ENCODE data around the gene CIZ1. TPM values are rescaled to one million over a fixed set of nuclear protein-coding genes. Genes with fewer than 3 reads are reported as not detected.

Gene CIZ1
- total RNA-seq, 1 donor from 2014 or later: 164 TPM

GRCh38 chr9:128163027-128163515, 28.3 kb downstream of the CIZ1 start:
- no peak overlapping the region for H3K4me3 Mint-ChIP-seq (ENCODE audit: low read depth)
- H3K36me3 Mint-ChIP-seq (ENCODE audit: insufficient read depth): peaks cover 14% of the 10 kb centered on the region
- no peak overlapping the region for H3K27ac Mint-ChIP-seq
- H3K27me3 Mint-ChIP-seq: no peaks in the 10 kb centered on the region
- H3K9me3 Mint-ChIP-seq (ENCODE audit: low read depth): no peaks in the 10 kb centered on the region
- no peak for DNase-seq (ENCODE audit: low spot score, unreplicated experiment)
- H3K4me1 Mint-ChIP-seq (ENCODE audit: low read depth): peaks cover 4% of the 10 kb centered on the region
- TF ChIP-seq, protein P1, sequence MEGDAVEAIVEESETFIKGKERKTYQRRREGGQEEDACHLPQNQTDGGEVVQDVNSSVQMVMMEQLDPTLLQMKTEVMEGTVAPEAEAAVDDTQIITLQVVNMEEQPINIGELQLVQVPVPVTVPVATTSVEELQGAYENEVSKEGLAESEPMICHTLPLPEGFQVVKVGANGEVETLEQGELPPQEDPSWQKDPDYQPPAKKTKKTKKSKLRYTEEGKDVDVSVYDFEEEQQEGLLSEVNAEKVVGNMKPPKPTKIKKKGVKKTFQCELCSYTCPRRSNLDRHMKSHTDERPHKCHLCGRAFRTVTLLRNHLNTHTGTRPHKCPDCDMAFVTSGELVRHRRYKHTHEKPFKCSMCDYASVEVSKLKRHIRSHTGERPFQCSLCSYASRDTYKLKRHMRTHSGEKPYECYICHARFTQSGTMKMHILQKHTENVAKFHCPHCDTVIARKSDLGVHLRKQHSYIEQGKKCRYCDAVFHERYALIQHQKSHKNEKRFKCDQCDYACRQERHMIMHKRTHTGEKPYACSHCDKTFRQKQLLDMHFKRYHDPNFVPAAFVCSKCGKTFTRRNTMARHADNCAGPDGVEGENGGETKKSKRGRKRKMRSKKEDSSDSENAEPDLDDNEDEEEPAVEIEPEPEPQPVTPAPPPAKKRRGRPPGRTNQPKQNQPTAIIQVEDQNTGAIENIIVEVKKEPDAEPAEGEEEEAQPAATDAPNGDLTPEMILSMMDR (IDR thresholded peaks at IDR 0.05; ENCODE audit: unreplicated experiment): no peak

DNA sequence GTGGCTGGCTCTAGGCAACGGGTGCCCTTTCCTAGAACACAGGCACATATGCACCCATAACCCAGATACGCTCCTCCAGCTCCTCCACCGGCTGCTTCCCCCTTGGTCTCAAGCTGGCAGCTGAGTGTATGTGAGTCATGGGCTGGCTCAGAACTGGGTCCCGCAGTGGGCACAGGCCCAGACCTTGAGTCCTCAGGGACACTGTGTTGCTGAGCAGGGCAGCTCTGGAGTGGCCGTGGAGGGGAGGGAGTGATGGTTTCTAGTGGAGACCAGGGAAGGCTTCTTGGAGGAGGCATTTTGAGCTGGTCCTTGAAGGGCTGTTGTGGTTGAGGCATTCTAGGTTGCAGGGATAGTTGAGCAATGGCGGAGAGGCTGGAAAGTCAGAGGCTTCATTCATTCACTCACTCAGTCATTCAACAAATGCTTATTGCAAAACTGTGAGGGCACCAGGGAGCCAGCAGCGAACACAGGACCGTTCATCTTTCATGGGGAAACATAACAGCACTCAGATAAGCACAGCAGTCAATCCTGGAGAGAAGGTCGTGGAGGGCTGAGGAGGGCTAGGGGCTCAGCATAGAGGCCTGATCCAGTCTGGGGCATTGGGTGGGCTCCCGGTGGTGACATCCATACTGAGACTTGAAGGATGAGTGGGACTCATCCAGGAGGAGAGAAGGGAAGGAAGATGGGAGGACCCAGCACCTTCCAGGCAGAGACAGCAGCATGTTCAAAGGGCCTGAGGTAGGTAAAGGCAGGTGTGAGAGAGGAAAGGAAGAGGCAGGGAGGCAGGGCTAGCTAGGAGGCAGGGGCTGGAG, 29.0 kb downstream of the CIZ1 start:
- Mint-ChIP-seq H3K9me3 (ENCODE audit: low read depth) (no peaks in the 10 kb centered on the region), H3K4me1 (ENCODE audit: low read depth) (peaks cover 4% of the 10 kb centered on the region), H3K27me3 (no peaks in the 10 kb centered on the region), H3K27ac (peak overlapping the region; percentile 26), H3K36me3 (ENCODE audit: insufficient read depth) (peaks cover 14% of the 10 kb centered on the region), H3K4me3 (ENCODE audit: low read depth) (peak overlapping the region; percentile 37)
- TF ChIP-seq, protein P1 (IDR thresholded peaks at IDR 0.05; ENCODE audit: unreplicated experiment): no peak
- DNase-seq (ENCODE audit: low spot score, unreplicated experiment): no peak

GRCh38 chr9:128161215-128161902, 30.0 kb downstream of the CIZ1 start:
- Mint-ChIP-seq H3K27me3 (no peaks in the 10 kb centered on the region), H3K4me3 (ENCODE audit: low read depth) (peak overlapping the region; percentile 73), H3K36me3 (ENCODE audit: insufficient read depth) (peaks cover 11% of the 10 kb centered on the region), H3K9me3 (ENCODE audit: low read depth) (no peaks in the 10 kb centered on the region), H3K27ac (no peak overlapping the region), H3K4me1 (ENCODE audit: low read depth) (peaks cover 4% of the 10 kb centered on the region)
- DNase-seq (ENCODE audit: low spot score, unreplicated experiment): no peak
- TF ChIP-seq, protein P1 (IDR thresholded peaks at IDR 0.05; ENCODE audit: unreplicated experiment): no peak

DNA sequence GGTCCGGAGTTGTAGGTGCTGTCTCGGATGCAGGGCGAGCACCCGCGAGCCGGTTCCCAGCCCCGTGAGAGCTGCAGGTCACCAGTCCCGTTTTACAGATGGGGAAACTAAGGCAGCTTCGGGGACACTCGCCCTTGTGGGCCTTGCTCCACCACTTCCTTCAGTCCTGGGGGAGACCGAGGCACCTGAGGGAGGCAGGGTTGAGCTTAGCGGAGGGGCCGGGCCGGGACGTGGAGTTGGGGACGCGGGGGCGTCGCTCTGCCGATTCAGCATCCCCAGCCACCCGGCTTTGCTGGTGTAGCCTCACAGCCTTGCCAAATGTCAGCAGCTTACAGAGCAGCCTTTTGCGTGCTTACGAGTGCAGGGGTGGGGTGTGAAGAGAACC, 30.8 kb downstream of the CIZ1 start:
- DNase-seq (ENCODE audit: low spot score, unreplicated experiment): no peak
- Mint-ChIP-seq H3K4me1 (ENCODE audit: low read depth) (peaks cover 4% of the 10 kb centered on the region), H3K27me3 (no peaks in the 10 kb centered on the region), H3K36me3 (ENCODE audit: insufficient read depth) (peaks cover 7% of the 10 kb centered on the region), H3K27ac (no peak overlapping the region), H3K9me3 (ENCODE audit: low read depth) (no peaks in the 10 kb centered on the region), H3K4me3 (ENCODE audit: low read depth) (peak overlapping the region; percentile 73)
- TF ChIP-seq, protein P1 (IDR thresholded peaks at IDR 0.05; ENCODE audit: unreplicated experiment): no peak

- Mint-ChIP-seq H3K9me3 (ENCODE audit: low read depth) (no peaks in the 10 kb centered on the region), H3K4me1 (ENCODE audit: low read depth) (peaks cover 4% of the 10 kb centered on the region), H3K4me3 (ENCODE audit: low read depth) (peak within 1 kb of the TSS; percentile 73), H3K27me3 (no peaks in the 10 kb centered on the region), H3K27ac (no peak within 1 kb of the TSS), H3K36me3 (ENCODE audit: insufficient read depth) (peaks cover 7% of the 10 kb centered on the region)
- TF ChIP-seq, protein P1 (IDR thresholded peaks at IDR 0.05; ENCODE audit: unreplicated experiment): no peak
- DNase-seq (ENCODE audit: low spot score, unreplicated experiment): peak; percentile 94
Observed at GRCh38 chr9:128159784-128160602, 31.4 kb downstream of the CIZ1 start, which contains the start of gene BBLN. TSS of gene BBLN (plus strand) at chr9:128160265. CDS start at chr9:128160408, 143 bp downstream.

Measured in progenitor cell of endocrine pancreas (in vitro differentiated cells).